Measurements from ENCODE around the gene MDC1.
"Not testable (repeated sequence)": the region's sequence is repeated elsewhere in the genome, so short reads cannot be mapped to it uniquely, and the experiment has no call there.

- not testable (repeated sequence) for TF ChIP-seq CTCF (IDR thresholded peaks at IDR 0.05 in 2 of 3, conservative IDR thresholded peaks at IDR 0.05 in 1 of 3; ENCODE audit: borderline replicate concordance in 1 of 3, insufficient read depth in 1 of 3, low read depth in 2 of 3, low read length in 2 of 3); POLR2AphosphoS5 (IDR thresholded peaks at IDR 0.05; ENCODE audit: low read depth, low read length); POLR2A (IDR thresholded peaks at IDR 0.05; ENCODE audit: borderline replicate concordance, extremely low read depth, insufficient read depth, insufficient read length); RAD21 (IDR thresholded peaks at IDR 0.05; ENCODE audit: low read depth); FOSL1 (IDR thresholded peaks at IDR 0.05; ENCODE audit: low read depth); EZH2 (IDR thresholded peaks at IDR 0.05); EZH2phosphoT487 (IDR thresholded peaks at IDR 0.05; ENCODE audit: borderline replicate concordance); CBX3 (IDR thresholded peaks at IDR 0.05; ENCODE audit: low read depth); JUND (IDR thresholded peaks at IDR 0.05); TCF7L2 (IDR thresholded peaks at IDR 0.05; ENCODE audit: borderline replicate concordance, extremely low read depth, insufficient read depth, insufficient read length); ATF3 (IDR thresholded peaks at IDR 0.05)
- TF ChIP-seq, protein P1, sequence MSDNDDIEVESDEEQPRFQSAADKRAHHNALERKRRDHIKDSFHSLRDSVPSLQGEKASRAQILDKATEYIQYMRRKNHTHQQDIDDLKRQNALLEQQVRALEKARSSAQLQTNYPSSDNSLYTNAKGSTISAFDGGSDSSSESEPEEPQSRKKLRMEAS (IDR thresholded peaks at IDR 0.05) = not testable (repeated sequence)
- TF ChIP-seq, protein P2, sequence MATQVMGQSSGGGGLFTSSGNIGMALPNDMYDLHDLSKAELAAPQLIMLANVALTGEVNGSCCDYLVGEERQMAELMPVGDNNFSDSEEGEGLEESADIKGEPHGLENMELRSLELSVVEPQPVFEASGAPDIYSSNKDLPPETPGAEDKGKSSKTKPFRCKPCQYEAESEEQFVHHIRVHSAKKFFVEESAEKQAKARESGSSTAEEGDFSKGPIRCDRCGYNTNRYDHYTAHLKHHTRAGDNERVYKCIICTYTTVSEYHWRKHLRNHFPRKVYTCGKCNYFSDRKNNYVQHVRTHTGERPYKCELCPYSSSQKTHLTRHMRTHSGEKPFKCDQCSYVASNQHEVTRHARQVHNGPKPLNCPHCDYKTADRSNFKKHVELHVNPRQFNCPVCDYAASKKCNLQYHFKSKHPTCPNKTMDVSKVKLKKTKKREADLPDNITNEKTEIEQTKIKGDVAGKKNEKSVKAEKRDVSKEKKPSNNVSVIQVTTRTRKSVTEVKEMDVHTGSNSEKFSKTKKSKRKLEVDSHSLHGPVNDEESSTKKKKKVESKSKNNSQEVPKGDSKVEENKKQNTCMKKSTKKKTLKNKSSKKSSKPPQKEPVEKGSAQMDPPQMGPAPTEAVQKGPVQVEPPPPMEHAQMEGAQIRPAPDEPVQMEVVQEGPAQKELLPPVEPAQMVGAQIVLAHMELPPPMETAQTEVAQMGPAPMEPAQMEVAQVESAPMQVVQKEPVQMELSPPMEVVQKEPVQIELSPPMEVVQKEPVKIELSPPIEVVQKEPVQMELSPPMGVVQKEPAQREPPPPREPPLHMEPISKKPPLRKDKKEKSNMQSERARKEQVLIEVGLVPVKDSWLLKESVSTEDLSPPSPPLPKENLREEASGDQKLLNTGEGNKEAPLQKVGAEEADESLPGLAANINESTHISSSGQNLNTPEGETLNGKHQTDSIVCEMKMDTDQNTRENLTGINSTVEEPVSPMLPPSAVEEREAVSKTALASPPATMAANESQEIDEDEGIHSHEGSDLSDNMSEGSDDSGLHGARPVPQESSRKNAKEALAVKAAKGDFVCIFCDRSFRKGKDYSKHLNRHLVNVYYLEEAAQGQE (IDR thresholded peaks at IDR 0.05; ENCODE audit: low read depth) = not testable (repeated sequence)
Observed at GRCh38 chr6:30756405-30757003, 39.4 kb upstream of the MDC1 start.
